Medulla oblongata (tissue), 1 donor: Measurements from ENCODE around the gene IP6K2.

Source experiments
- DNase-seq: peaks from one replicate; pipeline ENCODE4 v3.0.0-alpha.2; 2015; ENCODE audit errors: extremely low spot score

IP6K2 gene

DNA sequence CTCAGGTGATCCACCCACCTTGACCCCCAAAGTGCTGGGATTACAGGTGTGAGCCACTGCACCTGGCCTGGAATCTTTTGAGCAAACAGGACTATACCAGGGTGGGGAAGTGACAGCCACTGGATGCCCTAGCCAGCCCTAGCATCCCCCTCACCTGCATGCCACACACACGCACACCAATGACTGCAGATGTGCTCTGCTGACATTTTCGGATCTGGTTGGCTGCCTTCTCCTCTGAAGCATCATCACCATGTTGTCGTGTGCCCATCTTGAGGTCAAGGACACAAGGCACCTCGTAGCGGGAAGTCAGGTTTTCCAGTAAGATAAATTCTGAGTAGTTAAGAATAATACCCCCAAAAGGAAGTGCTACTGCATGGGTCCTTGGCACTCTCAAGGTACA lies 27.6 kb downstream of the IP6K2 start:
- no peak for DNase-seq

DNA sequence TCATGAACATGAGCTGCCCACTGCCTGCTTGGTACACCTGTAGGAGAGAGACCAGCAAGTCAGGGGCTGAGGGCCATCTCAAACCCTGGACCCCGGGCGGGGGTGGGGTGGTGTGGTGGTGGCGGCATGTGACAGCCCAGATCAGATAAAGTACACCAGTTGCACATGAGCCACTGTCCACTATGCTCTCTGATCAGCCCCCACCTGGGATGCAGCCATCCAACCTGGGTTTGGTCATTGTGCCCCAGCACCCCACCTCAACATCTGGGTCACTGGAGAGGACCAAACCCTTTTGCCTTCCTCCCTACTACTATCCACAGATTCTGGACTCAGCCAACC lies 28.3 kb downstream of the IP6K2 start:
- DNase-seq: no peak

DNA sequence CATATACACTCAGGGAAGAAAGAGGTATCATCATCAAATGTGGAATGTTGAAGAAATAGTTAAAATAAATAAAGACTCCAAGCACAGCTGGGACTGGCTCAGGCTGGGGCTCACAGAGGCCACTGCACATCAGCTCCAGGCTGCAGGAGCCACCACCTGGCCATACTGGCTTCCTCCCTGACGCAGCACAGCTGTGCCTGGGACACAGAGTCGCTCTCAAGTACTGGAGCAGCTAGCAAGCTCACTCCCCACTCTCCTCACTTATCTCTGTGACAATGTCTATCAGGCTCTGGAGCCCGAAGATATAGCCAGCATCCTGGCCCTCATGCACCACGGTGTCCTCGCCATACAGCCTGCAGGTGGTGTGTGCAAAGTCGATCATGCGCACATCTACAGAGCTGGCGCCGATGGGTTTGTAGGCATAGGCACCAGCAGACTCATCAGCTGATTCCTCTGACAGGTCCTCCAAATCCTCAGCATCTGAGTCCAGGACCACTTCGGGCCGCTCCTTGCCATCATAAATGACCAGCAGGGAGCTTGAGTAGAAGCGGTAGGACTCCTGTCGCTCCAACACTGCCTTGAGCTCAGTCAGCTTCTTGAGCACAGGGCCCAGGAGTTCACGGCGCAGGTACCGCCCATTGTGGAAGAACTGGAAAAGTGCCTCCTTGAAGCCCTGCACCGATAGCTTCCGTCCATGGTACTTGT lies 28.8 kb downstream of the IP6K2 start:
- DNase-seq: no peak

DNA sequence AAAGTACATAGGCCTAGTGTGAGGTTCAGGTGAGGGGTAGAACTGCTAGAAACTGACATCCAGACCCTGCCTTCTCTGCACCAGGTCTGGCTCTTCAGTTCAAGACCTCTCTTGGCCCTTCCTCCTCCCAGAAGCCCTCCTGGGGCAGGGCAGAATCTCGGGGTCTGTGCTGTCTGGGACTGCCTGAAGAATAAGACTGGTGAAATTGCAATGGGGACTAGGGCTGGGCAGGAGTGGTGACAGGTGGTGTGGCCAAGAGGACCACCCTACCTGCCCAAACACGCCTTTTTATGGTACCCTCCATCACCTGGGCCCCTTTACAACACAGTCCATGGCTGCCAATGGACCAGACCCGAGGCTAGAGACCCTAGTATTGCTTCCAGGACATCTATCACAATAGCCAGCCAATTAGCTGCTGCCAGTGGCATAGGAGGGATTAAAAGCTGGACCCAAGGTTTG lies 29.8 kb downstream of the IP6K2 start:
- no peak for DNase-seq

DNA sequence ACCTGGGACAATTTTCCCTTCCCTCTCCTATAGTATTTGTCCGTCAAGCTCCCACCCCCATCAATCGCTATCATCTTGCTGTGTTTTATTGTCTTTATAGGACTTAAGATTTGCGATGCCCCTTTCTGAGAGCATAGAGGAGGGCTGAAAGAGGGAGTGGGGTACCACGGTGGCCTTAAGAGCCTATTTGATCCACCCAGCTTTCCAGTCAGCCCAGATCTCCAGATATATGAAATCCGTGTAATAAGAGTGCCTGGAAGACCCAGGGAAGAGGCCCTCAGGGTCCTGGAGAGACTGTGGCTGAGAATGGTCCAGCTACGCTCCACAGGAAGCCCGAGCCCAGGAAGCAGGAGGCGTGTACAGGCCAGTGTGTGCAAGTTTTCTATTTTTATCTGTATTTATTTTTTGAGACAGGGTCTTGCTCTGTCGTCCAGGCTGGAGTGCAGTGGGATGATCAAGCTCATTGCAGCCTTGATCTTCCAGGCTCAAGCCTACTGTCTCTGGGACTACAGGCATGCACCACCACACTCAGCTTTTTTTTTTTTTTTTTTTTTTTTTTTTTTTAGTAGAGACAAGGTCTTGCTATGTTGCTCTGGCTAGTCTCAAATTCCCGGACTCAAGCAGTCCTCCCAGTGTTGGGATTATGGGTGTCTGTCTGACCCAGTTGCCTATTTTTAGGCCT lies 30.3 kb downstream of the IP6K2 start:
- DNase-seq: no peak

DNA sequence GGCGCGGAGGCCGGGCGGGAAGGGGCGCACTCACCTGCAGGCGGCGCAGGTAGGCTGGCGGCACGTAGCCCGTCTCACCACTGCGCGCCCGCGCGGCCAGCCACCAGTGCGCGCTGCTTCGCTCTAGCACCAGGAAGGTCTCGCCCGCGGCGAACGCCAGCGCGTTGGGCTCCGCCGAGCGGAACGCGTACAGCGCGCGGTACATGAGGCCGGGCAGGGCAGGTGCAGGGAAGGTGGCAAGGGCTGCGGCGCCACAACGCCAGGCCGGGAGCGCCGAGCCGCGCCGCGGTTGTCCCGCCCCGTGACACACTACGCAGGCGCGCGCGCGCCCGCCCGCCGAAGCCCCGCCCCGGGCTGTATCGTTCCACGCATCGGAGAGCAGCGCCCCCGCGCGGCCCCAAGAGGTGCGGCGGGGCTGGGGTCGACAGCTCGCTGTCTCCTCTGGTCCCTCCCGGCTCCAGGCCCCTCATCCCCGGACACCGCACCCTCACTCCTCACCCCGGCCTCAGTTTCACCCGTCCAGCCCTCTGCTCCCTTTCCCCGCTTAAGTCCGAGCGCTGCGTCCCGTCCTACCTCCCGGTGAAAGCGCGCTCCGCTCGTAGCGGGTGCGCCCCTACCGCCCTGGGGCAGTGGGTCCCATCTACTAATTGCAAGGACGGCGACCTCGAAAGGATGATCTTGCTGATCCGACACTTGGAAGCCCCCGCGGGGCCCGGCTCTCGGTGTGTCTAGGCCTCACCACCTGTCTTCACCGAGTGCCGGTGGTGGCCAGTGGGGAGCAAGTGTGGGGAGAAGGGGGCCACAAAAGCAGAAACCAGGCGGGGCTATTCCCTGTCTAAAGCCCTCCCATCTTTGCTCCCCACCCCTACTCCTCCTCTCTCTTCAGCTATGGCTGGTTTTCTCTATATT lies 31.2 kb downstream of the IP6K2 start, which contains the start of gene NCKIPSD:
NCKIPSD (minus strand) TSS at position 313 of the 909 bp plus-strand sequence; CDS start at position 205, 108 bp downstream.
- DNase-seq: peak; percentile 90

DNA sequence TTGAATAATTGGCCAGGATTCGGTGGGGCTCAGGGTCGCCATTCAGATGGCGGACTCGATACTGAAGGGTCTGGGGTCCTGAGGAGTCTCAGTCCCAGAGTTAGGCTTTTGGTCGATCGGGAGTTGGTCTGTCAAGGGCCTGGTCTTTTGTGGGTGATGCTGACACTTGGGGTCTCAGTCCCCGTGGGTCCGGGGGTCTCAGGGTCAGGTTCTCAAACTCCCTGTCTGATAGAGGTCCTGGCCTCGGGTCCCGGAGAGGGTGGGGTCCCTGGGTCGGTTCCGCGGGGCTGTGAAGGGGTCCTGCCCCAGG lies 31.8 kb downstream of the IP6K2 start:
- DNase-seq: no peak

DNA sequence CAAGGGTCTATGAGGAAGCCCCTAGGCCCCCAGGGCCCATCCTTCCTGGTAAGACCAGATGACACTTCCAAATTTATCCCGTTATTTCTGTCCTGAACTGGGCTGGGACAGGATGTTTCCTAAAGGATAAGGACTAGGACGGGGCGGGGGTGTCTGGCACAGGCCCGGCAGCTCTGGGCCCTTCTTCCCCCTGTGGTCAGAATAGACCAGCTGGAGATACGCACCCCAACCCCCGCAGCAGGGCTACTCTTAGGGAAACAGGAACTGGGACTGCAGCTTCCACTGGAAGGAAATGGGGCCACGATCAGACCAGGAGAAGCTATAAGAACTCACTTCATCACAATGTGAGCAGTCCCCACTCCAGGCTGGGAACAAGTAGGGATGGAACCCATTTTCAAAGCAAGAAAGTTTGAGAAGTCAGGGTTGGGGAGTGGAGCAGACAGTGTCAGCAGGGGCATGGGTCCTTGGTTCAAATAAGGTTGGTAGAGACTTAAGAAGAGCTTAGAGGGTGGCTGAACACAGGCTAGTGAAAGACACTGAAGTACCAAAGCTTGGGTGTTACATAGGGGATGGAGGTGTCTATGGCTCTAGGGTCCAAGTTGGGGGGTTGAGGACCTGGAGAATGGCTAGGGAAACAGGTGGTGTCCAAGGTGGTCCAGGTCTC lies 32.4 kb downstream of the IP6K2 start:
- DNase-seq: no peak

DNA sequence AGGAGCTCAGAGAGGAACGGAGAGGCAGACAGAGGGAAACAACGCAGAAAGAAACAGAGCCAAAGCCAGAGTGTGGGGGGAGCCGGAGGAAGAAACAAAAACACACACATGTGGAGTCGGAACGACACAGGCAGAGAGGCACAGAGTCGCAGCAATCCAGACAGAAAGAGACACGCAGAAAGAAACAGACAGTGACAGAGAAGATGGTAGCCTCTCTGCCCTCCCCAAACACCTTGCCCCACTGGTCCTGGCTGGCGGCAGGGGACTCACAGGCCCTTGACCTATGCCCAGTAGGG lies 33.0 kb downstream of the IP6K2 start:
- no peak for DNase-seq

DNA sequence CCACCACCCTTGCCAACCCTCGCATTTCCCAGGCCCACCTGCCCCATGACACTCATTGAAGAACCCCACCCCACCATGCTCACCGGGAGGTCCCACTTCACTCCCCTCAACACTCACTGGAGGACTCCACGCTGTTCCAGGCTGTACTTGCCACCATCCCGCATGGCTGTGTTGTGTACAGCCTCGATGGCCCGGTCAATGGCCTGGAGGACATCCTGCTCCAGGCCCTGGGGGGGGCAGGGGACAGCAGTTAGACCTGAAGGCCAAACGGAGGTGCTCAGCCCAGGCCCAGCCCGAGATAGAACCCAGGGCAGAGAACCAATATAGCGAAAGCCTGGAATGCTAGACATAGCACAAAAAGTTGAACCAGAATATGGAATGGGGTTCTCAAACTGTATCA lies 34.2 kb downstream of the IP6K2 start:
- no peak for DNase-seq

DNA sequence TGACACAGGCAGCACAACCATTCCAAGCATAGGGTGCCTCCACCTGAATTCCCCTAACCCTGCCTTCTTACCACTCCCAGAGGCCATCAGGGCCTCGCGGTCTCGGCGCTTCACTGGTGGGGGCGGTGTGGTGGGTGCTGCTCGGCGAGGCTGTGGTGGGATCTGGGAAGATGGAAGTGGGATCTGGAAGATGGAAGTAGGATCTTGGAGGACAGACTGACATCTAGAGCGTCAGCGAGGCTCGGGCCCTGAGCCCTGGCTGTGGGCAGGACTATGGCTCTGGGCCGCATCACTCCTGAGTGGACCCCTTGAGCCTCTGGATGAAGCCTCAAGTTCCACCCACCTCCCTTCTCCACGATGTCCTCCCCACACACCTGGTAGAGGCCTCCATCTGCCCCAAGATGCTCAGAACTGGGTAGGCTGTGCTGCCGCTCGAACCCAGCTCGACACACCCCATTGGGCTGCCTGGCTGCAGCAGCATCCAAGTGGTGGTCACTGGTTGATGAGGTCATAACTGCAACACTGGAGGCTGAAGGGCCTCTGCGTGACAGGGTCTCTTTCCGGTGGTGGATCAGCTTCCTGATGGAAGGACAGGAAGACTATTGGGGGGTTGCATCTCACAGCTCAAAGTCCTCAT lies 34.9 kb downstream of the IP6K2 start:
- DNase-seq: no peak

DNA sequence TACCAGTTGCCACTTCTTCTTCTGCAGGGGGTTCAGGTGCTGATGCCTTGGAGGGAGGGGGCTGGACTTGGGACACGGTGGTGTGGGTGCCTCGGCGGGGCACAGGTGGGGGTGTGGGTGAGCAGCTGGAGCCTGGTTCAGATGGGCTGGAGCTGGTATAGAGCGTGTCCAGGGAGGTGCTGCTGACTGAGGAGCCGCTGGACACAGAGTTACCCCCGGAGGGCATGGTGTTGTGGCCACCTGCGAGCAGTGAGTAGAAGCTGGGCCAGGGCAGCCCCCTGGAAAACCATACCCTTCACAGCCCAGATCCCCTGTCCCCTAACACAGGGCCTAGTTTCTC lies 35.5 kb downstream of the IP6K2 start:
- DNase-seq: no peak

DNA sequence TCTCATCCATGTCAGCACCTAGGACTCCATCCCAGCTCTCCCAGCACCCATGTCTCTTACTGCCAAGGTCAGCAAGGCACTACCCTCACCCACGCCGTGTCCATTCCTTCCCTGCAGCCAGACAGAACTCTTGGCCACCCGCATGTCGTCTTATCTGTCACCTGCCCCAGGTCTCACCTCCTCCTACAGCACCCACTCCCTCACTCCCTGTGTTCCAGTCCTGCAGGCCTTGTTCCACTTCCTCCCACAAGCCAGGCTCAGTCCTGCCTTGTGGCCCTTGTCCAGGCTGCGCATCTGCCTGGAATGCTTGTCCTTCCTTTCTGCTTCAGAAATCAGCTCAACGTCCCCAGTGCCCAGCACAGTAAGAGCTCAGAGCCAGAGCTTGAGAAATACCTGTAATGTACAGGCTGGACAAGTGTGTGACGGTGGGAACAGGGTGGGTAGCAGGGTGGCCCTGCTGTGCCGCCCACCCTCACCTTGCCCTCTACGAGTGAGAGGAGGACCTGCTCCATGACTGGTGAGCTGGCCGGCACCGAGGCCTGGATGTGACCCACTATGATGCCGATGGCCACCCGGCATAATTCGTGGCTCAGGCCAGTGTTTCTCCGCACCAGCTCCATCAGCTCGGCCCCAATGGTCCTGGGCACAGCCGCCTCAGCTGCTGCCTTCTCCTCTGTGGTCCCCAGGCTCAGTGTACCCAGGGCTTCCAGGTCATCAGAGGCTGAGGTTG lies 36.0 kb downstream of the IP6K2 start:
- no peak for DNase-seq

DNA sequence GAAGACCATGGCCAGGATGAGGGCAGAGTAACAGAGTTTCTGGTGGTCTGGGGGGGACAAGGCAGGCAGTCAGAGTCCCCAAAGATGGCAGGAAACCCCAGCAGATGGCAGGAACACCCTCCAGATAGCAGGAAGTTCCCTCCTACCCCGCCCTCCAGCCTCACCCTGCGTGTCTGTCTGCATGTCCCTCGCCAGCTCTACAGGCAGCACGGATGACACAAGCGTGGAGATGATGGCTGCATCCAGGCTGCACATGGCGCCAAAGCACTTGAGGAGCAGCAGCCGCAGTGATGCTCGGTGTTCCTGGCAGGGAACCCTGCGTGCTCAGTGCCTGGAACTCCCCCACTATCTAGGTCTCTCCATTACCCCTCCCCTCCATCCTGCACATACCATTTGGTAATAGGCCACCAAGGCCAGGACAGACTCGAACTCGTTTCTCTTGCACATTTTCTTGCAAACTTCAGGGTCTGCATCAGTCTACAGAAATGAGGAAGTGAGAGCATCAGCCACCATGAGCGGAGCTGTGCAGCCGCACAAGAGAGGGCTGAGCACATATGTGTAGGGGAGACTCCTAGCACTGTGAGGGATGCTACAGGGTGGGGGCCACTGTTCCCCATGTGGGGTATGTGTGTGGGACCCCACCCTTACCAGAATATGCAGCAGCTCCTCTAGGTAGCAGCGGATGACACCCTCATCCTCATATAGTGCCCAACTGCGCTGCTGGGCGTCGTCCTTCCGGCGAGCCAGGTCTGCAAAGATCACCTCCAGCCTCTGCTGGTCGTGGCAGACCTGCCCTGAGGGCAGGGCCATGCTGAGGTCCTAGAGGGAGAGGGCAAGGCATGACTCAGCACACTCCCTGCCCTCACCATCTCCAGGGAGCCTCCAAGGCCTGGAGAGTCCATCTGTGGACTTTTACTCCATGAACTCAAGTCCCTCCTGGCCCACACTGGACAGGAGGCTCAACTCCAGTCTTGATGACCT lies 37.3 kb downstream of the IP6K2 start:
- DNase-seq: no peak

DNA sequence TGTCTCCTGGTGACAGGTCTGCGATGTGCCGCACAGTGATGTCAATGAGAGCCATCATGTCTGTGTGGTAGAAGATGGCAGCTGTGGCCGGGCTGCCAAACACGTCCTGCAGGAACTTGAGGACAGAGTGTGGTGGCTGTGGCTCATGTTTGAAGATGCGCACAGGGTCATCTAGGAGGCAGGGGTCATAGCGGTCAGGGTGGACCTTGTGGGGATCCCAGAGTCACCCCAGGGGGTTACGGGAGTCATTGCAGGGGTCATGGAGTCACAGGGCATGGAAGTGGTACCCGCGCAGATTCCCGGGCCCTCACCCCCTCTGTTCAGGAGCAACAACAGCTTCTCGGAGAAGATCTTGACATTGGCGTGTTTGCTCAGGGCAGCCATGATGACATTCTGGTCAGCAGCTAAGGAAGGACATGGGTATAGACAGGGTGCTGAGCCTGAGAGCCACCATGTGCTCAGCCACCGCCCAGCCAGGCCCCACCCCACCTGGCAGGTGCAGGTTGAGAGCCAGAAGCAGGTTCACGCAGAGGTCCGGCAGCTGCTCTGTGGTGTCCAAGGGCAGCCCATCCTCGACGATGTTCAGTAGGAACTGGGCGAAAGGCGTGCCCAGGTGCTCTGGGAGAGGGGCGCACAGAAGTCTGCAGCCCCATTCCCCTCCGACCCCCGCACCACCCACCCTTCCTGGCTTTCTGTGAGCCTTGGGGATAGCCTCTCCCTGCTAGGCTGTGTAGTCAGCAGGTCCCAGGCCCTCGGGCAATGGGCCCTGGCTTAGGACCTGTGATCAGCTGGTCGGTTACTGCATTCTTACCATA lies 38.2 kb downstream of the IP6K2 start:
- no peak for DNase-seq

DNA sequence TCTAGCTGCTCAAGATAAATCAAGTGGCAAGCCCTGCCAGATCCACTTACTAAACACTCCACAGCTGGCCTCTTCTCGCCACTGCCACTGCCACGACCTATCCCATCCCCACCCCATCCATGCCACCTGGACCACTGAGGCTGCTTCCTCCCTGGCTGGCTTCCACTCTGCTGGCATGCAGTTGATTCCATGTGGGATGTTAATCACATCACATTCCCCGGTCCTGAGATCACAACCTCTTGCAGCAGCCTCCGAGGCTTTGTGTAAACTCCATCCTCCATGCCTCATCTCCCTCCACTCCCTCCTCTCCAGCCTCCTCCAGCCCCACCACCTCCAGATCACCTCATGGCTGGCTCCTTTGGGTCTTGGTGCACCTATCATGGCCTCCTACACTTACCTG lies 39.0 kb downstream of the IP6K2 start:
- DNase-seq: no peak

DNA sequence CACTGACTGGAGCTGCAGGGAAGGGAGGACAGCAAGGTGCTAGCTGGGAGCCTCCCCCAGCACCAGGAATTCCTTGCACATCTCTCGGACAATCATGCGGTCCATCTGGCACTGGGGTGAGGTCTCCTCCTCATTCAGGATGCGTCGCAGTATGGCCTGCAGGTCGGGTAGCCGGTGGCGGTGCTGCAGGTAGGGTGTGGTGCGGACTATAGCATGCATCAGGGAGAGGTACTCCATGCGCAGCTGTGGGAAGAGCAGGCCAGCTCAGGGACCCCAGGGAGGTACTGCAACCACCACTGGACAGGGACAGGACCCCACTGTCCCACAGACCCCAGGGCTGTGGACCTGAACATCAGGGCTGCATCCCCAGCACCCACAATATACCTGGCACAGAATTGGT lies 42.5 kb downstream of the IP6K2 start:
- DNase-seq: no peak

DNA sequence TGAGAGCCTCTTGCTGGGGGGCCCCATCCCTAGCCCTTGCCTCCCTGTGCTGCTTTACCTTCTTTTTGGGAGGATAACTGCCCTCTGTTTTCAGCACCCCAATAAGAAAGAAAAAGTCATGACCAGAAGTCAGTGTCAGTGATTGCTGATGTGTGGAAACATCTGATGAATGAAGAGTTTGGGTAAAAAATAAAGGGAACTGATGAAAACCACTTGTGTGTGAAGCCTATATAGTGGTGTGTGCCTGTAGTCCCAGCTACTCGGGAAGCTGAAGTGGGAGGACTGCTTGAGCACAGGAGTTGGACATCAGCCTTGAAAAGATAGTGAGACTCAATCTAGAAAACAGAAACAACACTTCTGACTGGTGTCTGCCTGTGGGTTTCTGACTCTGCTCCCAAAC lies 44.5 kb downstream of the IP6K2 start:
- no peak for DNase-seq

DNA sequence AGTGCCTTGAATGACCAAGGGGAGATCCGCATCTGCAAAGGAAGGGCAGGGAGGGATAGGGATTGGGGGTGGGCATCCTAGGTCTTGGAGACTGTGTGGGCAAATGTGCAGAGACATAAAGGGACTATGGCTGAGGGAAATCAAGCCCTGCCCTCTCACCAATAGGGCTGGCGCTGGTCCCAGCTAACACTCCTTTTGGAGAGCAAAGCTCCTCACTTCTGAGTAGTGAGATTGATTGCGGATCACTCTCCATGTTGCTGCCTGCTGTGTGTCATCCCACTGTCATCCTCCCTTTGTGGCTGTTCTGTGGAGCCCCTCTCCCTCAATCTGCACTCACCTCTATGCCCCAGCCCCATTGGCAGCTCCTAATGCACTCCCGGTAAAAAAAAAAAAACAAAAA lies 52.1 kb downstream of the IP6K2 start:
- DNase-seq: no peak
